ENCODE results near the gene CSMD2.

GRCh38 chr1:33501309-33501708 is 663.7 kb downstream of the CSMD2 start:
- no peak for TF ChIP-seq CTCF (IDR thresholded peaks at IDR 0.05; ENCODE audit: borderline replicate concordance, extremely low read depth, low read length, poor library complexity, severe bottlenecking)
- TF ChIP-seq EZH2 (IDR thresholded peaks at IDR 0.05; ENCODE audit: borderline replicate concordance, low read depth, low read length, severe bottlenecking): no peak
